Vagina (tissue), 2 donors: Measurements from ENCODE around the gene TRPV2.

Experiments
- POLR2A ChIP-seq, 2 donors: fragments of 450-650 bp; IDR thresholded peaks; one replicate each; pipeline ENCODE4 v1.6.1; 2017; ENCODE audit warnings: antibody characterized with exemption in 2 of 2, mild to moderate bottlenecking in 2 of 2, moderate library complexity in 2 of 2
- POLR2AphosphoS5 ChIP-seq, 2 donors: sonication (generic); formaldehyde crosslinking; IDR thresholded peaks; one replicate each; pipeline ENCODE4 v1.9.0; 2017; ENCODE audit warnings: antibody characterized with exemption in 2 of 2, mild to moderate bottlenecking in 2 of 2, low read depth in 1 of 2; ENCODE audit not compliant: insufficient read depth in 1 of 2
- TF ChIP-seq, protein P1 (sequence below), 3 experiments: fragments of 450-650 bp in 2 of 3; fragments of 200-600 bp in 1 of 3; sonication (generic) in 1 of 3; IDR thresholded peaks; one replicate each; pipeline ENCODE4 v1.5.1; 2017 to 2019; ENCODE audit warnings: antibody characterized with exemption in 3 of 3, mild to moderate bottlenecking in 2 of 3, moderate library complexity in 2 of 3

DNA sequence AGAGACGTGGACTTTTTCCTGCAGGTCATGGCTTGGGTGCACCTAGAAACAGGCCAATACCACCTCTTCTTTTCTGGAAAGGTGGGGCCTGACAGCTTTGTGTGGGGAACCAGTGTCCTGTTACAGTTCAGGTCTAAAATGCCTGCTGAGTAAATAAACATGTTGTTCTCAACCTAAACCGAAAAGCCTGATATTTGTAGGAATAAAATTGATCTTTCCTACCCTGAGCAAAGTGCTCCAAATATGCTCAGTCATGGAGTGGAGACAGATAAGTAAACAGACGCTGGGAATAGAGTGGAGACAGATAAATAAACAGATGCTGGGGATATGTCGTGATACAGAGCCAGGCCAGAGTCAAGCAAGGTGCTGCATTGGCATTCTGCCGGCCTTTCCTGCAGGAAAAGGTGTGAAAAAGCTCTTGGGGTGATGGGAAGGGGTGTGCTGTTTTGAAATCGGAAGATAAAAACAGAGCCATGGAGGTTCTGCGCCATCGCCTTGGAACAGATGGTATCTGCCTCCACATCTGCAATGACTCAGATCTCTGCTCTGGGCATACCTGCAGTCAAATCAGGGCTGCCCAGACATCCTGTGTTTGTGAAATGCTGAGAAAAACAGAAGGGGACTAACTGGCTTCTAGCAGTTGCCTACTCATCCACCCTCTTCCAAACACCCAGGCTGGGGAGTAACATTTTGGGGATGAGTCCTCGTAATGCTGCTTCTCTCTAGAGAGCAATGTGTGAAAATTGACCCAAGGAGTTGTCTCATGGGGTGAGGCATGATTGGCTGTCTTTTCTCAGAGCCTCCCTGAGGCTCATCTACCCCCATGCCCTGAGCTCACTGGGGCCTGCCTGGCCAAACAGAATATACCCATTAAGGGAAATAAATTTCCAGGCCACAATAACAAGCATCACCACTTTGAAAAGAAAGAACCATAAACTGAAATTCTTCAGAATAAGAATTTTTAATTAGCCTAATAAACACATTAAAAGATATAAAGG lies 16.8 kb upstream of the TRPV2 start:
- TF ChIP-seq, protein P1, sequence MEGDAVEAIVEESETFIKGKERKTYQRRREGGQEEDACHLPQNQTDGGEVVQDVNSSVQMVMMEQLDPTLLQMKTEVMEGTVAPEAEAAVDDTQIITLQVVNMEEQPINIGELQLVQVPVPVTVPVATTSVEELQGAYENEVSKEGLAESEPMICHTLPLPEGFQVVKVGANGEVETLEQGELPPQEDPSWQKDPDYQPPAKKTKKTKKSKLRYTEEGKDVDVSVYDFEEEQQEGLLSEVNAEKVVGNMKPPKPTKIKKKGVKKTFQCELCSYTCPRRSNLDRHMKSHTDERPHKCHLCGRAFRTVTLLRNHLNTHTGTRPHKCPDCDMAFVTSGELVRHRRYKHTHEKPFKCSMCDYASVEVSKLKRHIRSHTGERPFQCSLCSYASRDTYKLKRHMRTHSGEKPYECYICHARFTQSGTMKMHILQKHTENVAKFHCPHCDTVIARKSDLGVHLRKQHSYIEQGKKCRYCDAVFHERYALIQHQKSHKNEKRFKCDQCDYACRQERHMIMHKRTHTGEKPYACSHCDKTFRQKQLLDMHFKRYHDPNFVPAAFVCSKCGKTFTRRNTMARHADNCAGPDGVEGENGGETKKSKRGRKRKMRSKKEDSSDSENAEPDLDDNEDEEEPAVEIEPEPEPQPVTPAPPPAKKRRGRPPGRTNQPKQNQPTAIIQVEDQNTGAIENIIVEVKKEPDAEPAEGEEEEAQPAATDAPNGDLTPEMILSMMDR (IDR thresholded peaks at IDR 0.05) = no peak
- TF ChIP-seq POLR2AphosphoS5 (IDR thresholded peaks at IDR 0.05; ENCODE audit: insufficient read depth in 1 of 2, low read depth in 1 of 2) (no peak), POLR2A (IDR thresholded peaks at IDR 0.05) (no peak)
